ENCODE data around the gene WDR6. TPM values are rescaled to one million over a fixed set of nuclear protein-coding genes. Genes with fewer than 3 reads are reported as not detected.

Gene WDR6
- total RNA-seq, 2 experiments from 2014 or later, result 101 to 128 TPM

GRCh38 chr3:49009396-49009795, 2.2 kb downstream of the WDR6 start:
- peaks cover 36% of the 10 kb centered on the region for H3K36me3 ChIP-seq (ENCODE audit: insufficient read depth, low read length)
- no peak overlapping the region for H3K27ac ChIP-seq (ENCODE audit: low read depth, low read length, poor library complexity, severe bottlenecking)
- H3K4me2 ChIP-seq (ENCODE audit: low read length), result no peak overlapping the region
- ChIA-PET CTCF (ENCODE audit: unreplicated experiment) (no interaction called here), POLR2A (interaction anchor here (0.6 to 3.2 kb wide), 5 partner anchors 12 to 695 kb away, joined by 3 to 42 read pairs (median 3); partner anchors contain the start of gene NDUFAF3)
- intact Hi-C loops (cut with micrococcal nuclease; ENCODE audit: unreplicated experiment), result loop anchor here (5.0 kb wide), 1 partner anchor 83 kb away; the partner anchor contains the start of gene QRICH1
- no peaks in the 10 kb centered on the region for H3K9me2 ChIP-seq (ENCODE audit: insufficient read depth, low read length)
- TF ChIP-seq EZH2phosphoT487 (IDR thresholded peaks at IDR 0.05; ENCODE audit: borderline replicate concordance, low read depth, low read length) (no peak), CTCF (conservative IDR thresholded peaks at IDR 0.05; ENCODE audit: low read length) (no peak)
- no TSS peak for BruUV-seq (replicated peaks)
- no peak overlapping the region for H2AFZ ChIP-seq (ENCODE audit: low read length)
- peaks cover 18% of the 10 kb centered on the region for H3K4me1 ChIP-seq (ENCODE audit: insufficient read depth, low read length, poor library complexity, severe bottlenecking)
- no peak overlapping the region for H3K4me3 ChIP-seq (ENCODE audit: low read depth, low read length, poor library complexity, severe bottlenecking)
- H3K79me2 ChIP-seq (ENCODE audit: insufficient read depth, low read depth, low read length), result peaks cover 21% of the 10 kb centered on the region; the same call in 1 of the 2 replicates
- H3K9me3 ChIP-seq (ENCODE audit: low read length), result no peaks in the 10 kb centered on the region
- peaks cover 9% of the 10 kb centered on the region; the same call in 1 of the 2 replicates for H4K20me1 ChIP-seq (ENCODE audit: insufficient read depth, low read length)
- no peak for DNase-seq (ENCODE audit: low spot score)

DNA sequence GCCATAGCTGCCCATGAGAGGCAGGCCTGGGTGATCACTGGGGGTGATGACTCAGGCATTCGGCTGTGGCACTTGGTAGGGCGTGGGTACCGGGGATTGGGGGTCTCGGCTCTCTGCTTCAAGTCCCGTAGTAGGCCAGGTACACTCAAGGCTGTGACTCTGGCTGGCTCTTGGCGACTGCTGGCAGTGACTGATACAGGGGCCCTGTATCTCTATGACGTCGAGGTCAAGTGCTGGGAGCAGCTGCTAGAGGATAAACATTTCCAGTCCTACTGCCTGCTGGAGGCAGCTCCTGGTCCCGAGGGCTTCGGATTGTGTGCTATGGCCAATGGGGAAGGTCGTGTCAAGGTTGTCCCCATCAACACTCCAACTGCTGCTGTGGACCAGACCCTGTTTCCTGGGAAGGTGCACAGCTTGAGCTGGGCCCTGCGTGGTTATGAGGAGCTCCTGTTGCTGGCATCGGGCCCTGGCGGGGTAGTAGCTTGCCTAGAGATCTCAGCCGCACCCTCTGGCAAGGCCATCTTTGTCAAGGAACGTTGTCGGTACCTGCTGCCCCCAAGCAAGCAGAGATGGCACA, 5.3 kb downstream of the WDR6 start:
- ChIA-PET CTCF (ENCODE audit: unreplicated experiment) (interaction anchor here (0.6 kb wide), 1 partner anchor 265 kb away, joined by 3 read pairs; no protein-coding TSS in a partner anchor), POLR2A (no interaction called here)
- H2AFZ ChIP-seq (ENCODE audit: low read length), result no peak overlapping the region
- intact Hi-C loops (cut with micrococcal nuclease; ENCODE audit: unreplicated experiment), result no loop called here
- H3K27ac ChIP-seq (ENCODE audit: low read depth, low read length, poor library complexity, severe bottlenecking), result no peak overlapping the region
- peaks cover 21% of the 10 kb centered on the region; the same call in 1 of the 2 replicates for H3K79me2 ChIP-seq (ENCODE audit: insufficient read depth, low read depth, low read length)
- no TSS peak for BruUV-seq (replicated peaks)
- no peak overlapping the region for H3K4me3 ChIP-seq (ENCODE audit: low read depth, low read length, poor library complexity, severe bottlenecking)
- H3K9me3 ChIP-seq (ENCODE audit: low read length), result no peaks in the 10 kb centered on the region
- H3K36me3 ChIP-seq (ENCODE audit: insufficient read depth, low read length), result peaks cover 61% of the 10 kb centered on the region
- TF ChIP-seq CTCF (conservative IDR thresholded peaks at IDR 0.05; ENCODE audit: low read length) (no peak), EZH2phosphoT487 (IDR thresholded peaks at IDR 0.05; ENCODE audit: borderline replicate concordance, low read depth, low read length) (no peak)
- H4K20me1 ChIP-seq (ENCODE audit: insufficient read depth, low read length), result peaks cover 9% of the 10 kb centered on the region; the same call in 1 of the 2 replicates
- no peak overlapping the region for H3K4me2 ChIP-seq (ENCODE audit: low read length)
- DNase-seq (ENCODE audit: low spot score), result no peak
- peaks cover 12% of the 10 kb centered on the region for H3K4me1 ChIP-seq (ENCODE audit: insufficient read depth, low read length, poor library complexity, severe bottlenecking)
- H3K9me2 ChIP-seq (ENCODE audit: insufficient read depth, low read length), result no peaks in the 10 kb centered on the region

DNA sequence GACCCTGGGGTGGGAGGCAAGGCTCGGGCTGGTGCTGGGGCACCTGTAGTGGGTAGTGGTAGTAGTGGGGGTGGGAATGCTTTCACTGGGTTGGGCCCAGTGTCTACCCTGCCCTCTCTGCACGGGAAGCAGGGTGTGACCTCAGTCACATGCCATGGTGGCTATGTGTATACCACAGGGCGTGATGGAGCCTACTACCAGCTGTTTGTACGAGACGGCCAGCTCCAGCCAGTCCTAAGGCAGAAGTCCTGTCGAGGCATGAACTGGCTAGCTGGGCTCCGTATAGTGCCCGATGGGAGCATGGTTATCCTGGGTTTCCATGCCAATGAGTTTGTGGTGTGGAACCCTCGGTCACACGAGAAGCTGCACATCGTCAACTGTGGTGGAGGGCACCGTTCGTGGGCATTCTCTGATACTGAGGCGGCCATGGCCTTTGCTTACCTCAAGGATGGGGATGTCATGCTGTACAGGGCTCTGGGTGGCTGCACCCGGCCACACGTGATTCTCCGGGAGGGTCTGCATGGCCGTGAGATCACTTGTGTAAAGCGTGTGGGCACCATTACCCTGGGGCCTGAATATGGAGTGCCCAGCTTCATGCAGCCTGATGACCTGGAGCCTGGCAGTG, 6.0 kb downstream of the WDR6 start:
- ChIA-PET POLR2A (no interaction called here), CTCF (ENCODE audit: unreplicated experiment) (interaction anchor here (1.2 kb wide), 1 partner anchor 24 kb away, joined by 7 read pairs; the partner anchor contains the start of gene P4HTM)
- Histone ChIP-seq H4K20me1 (ENCODE audit: insufficient read depth, low read length) (peaks cover 6% of the 10 kb centered on the region; the same call in 1 of the 2 replicates), H3K4me2 (ENCODE audit: low read length) (no peak overlapping the region), H3K79me2 (ENCODE audit: insufficient read depth, low read depth, low read length) (peaks cover 17% of the 10 kb centered on the region; the same call in 1 of the 2 replicates), H3K4me3 (ENCODE audit: low read depth, low read length, poor library complexity, severe bottlenecking) (no peak overlapping the region), H2AFZ (ENCODE audit: low read length) (no peak overlapping the region), H3K4me1 (ENCODE audit: insufficient read depth, low read length, poor library complexity, severe bottlenecking) (peaks cover 15% of the 10 kb centered on the region), H3K9me3 (ENCODE audit: low read length) (no peaks in the 10 kb centered on the region), H3K27ac (ENCODE audit: low read depth, low read length, poor library complexity, severe bottlenecking) (no peak overlapping the region), H3K9me2 (ENCODE audit: insufficient read depth, low read length) (no peaks in the 10 kb centered on the region), H3K36me3 (ENCODE audit: insufficient read depth, low read length) (peaks cover 61% of the 10 kb centered on the region)
- intact Hi-C loops (cut with micrococcal nuclease; ENCODE audit: unreplicated experiment), result no loop called here
- TF ChIP-seq EZH2phosphoT487 (IDR thresholded peaks at IDR 0.05; ENCODE audit: borderline replicate concordance, low read depth, low read length) (no peak), CTCF (conservative IDR thresholded peaks at IDR 0.05; ENCODE audit: low read length) (no peak)
- DNase-seq (ENCODE audit: low spot score), result no peak
- BruUV-seq (replicated peaks), result no TSS peak

Data from OCI-LY7 (cell line).